HEK293T (cell line): ENCODE measurements around the gene RAVER1.
"Not testable (repeated sequence)": the region's sequence is repeated elsewhere in the genome, so short reads cannot be mapped to it uniquely, and the experiment has no call there.

Experiments used
- CTCF ChIA-PET: fragments of 350-600 bp; formaldehyde crosslinking; extraction: SDS; loops from one replicate; lab custom pipeline; 2021; ENCODE audit warnings: antibody characterized with exemption, inconsistent platforms; lab: Yijun Ruan, JAX
- POLR2A ChIA-PET: fragments of 350-600 bp; formaldehyde crosslinking; extraction: SDS; loops from one replicate; lab custom pipeline; 2020; ENCODE audit warnings: antibody characterized with exemption, inconsistent platforms; lab: Yijun Ruan, JAX
- DNase-seq: peaks from one replicate; pipeline ENCODE4 v3.0.0; 2012; ENCODE audit warnings: mixed read lengths; ENCODE audit errors: extremely low spot score
- ARNT ChIP-seq: fragments of 450-650 bp; IDR thresholded peaks from 2 replicates; pipeline ENCODE4 v1.6.1; 2017; ENCODE audit warnings: mild to moderate bottlenecking
- BHLHE40 ChIP-seq: fragments of 450-650 bp; IDR thresholded peaks from 2 replicates; pipeline ENCODE4 v1.6.1; 2016; ENCODE audit warnings: mild to moderate bottlenecking, moderate library complexity, borderline replicate concordance
- CTBP1 ChIP-seq: fragments of 450-650 bp; IDR thresholded peaks from 2 replicates; pipeline ENCODE4 v1.6.1; 2016; ENCODE audit warnings: borderline replicate concordance
- ELF4 ChIP-seq: fragments of 450-650 bp; IDR thresholded peaks from 2 replicates; pipeline ENCODE4 v1.6.1; 2017; ENCODE audit warnings: antibody characterized with exemption
- FOXA1 ChIP-seq: fragments of 450-650 bp; IDR thresholded peaks from 2 replicates; pipeline ENCODE4 v1.6.1; 2016; ENCODE audit warnings: mild to moderate bottlenecking
- FOXK2 ChIP-seq: fragments of 450-650 bp; IDR thresholded peaks from 2 replicates; pipeline ENCODE4 v1.6.1; 2016; ENCODE audit warnings: mild to moderate bottlenecking
- FOXM1 ChIP-seq: fragments of 450-650 bp; IDR thresholded peaks from 2 replicates; pipeline ENCODE4 v1.6.1; 2017; ENCODE audit warnings: mild to moderate bottlenecking, borderline replicate concordance
- HDGF ChIP-seq: fragments of 450-650 bp; IDR thresholded peaks from 2 replicates; pipeline ENCODE4 v1.6.1; 2017; ENCODE audit warnings: antibody characterized with exemption, borderline replicate concordance
- L3MBTL2 ChIP-seq: fragments of 450-650 bp; conservative IDR thresholded peaks from 2 replicates; pipeline ENCODE4 v1.6.1; 2016; ENCODE audit warnings: mild to moderate bottlenecking
- LEF1 ChIP-seq: fragments of 450-650 bp; IDR thresholded peaks from 2 replicates; pipeline ENCODE4 v1.6.1; 2017; ENCODE audit warnings: mild to moderate bottlenecking, borderline replicate concordance
- NFRKB ChIP-seq: fragments of 450-650 bp; IDR thresholded peaks from 2 replicates; pipeline ENCODE4 v1.6.1; 2016; ENCODE audit warnings: mild to moderate bottlenecking, moderate library complexity
- PKNOX1 ChIP-seq: fragments of 450-650 bp; IDR thresholded peaks from 2 replicates; pipeline ENCODE4 v1.6.1; 2016
- SP1 ChIP-seq: fragments of 450-650 bp; IDR thresholded peaks from 2 replicates; pipeline ENCODE4 v1.6.1; 2017
- SUZ12 ChIP-seq: fragments of 450-650 bp; IDR thresholded peaks from 2 replicates; pipeline ENCODE4 v1.6.1; 2016; ENCODE audit warnings: mild to moderate bottlenecking
- TARDBP ChIP-seq: fragments of 450-650 bp; IDR thresholded peaks from 2 replicates; pipeline ENCODE4 v1.6.1; 2016
- ZNF384 ChIP-seq: fragments of 450-650 bp; IDR thresholded peaks from 2 replicates; pipeline ENCODE4 v1.6.1; 2016

RAVER1 gene

GRCh38 chr19:10346509-10346908 lies 13.2 kb upstream of the RAVER1 start:
- ChIA-PET CTCF (no interaction called here), POLR2A (no interaction called here)
- no peak for DNase-seq
- TF ChIP-seq NFRKB (no peak), FOXA1 (no peak), PKNOX1 (no peak), BHLHE40 (no peak), ZNF384 (no peak), FOXM1 (no peak), ELF4 (no peak), FOXK2 (no peak), CTBP1 (no peak)

- CTCF ChIA-PET: interaction anchor here (0.7 to 1.2 kb wide), 2 partner anchors 10 to 610 kb away, joined by 3 to 4 read pairs; no protein-coding TSS in a partner anchor
- no peak for TF ChIP-seq LEF1
- TF ChIP-seq L3MBTL2: no peak
- no peak for TF ChIP-seq FOXK2
- no peak for TF ChIP-seq CTBP1
- TF ChIP-seq NFRKB: no peak
- TF ChIP-seq ARNT: no peak
- no peak for TF ChIP-seq PKNOX1
- POLR2A ChIA-PET: no interaction called here
These were observed 11.5 kb upstream of the RAVER1 start for GRCh38 chr19:10344780-10345179.

GRCh38 chr19:10343495-10343894 lies 10.2 kb upstream of the RAVER1 start:
- TF ChIP-seq SUZ12 (no peak), FOXA1 (no peak), L3MBTL2 (no peak), HDGF (no peak), FOXM1 (no peak)
- CTCF ChIA-PET: interaction anchor here (0.7 kb wide), 1 partner anchor 45 kb away, joined by 4 read pairs; no protein-coding TSS in a partner anchor
- no peak for DNase-seq
- POLR2A ChIA-PET: interaction anchor here (1.4 kb wide), 1 partner anchor 10 kb away, joined by 4 read pairs; the partner anchor contains the start of gene RAVER1

More at GRCh38 chr19:10344780-10345179, 11.5 kb upstream of the RAVER1 start:
- DNase-seq: no peak

- CTCF ChIA-PET: no interaction called here
- no peak for DNase-seq
- POLR2A ChIA-PET: interaction anchor here (1.5 kb wide), 1 partner anchor 40 kb away, joined by 3 read pairs; the partner anchor contains the start of gene TYK2
These were observed 6.6 kb upstream of the RAVER1 start for GRCh38 chr19:10339977-10340376.

GRCh38 chr19:10339380-10339960 lies 6.1 kb upstream of the RAVER1 start, which contains the start of gene ICAM3:
ICAM3 (minus strand) TSS chr19:10339624; CDS start chr19:10339614, 10 bp downstream.
- ChIA-PET CTCF (no interaction called here), POLR2A (interaction anchor here (1.5 kb wide), 1 partner anchor 41 kb away, joined by 3 read pairs; the partner anchor contains the start of gene TYK2)
- DNase-seq: no peak
- TF ChIP-seq HDGF (no peak), ZNF384 (no peak), FOXM1 (no peak), L3MBTL2 (no peak), CTBP1 (no peak), PKNOX1 (no peak), FOXA1 (no peak), NFRKB (no peak), ELF4 (no peak), SP1 (no peak), FOXK2 (no peak), SUZ12 (no peak), BHLHE40 (no peak), ARNT (no peak), TARDBP (no peak), LEF1 (no peak)

More at GRCh38 chr19:10339977-10340376, 6.6 kb upstream of the RAVER1 start:
- TF ChIP-seq BHLHE40 (no peak), L3MBTL2 (no peak), NFRKB (no peak)

GRCh38 chr19:10338940-10339339 lies 5.6 kb upstream of the RAVER1 start:
- CTCF ChIA-PET: interaction anchor here (0.7 kb wide), 1 partner anchor 31 kb away, joined by 3 read pairs; no protein-coding TSS in a partner anchor
- TF ChIP-seq SUZ12: no peak
- TF ChIP-seq ARNT: no peak
- TF ChIP-seq NFRKB: no peak
- no peak for TF ChIP-seq FOXA1
- no peak for TF ChIP-seq TARDBP
- no peak for TF ChIP-seq HDGF
- no peak for TF ChIP-seq FOXK2
- TF ChIP-seq SP1: no peak
- TF ChIP-seq BHLHE40: no peak
- TF ChIP-seq LEF1: no peak
- no peak for TF ChIP-seq L3MBTL2
- POLR2A ChIA-PET: no interaction called here
- no peak for DNase-seq

GRCh38 chr19:10336725-10337124 lies 3.4 kb upstream of the RAVER1 start:
- POLR2A ChIA-PET, DNase-seq, CTCF ChIA-PET: not testable (repeated sequence)
